Astrocyte (in vitro differentiated cells and primary cell): ENCODE results near the gene OSGIN1. TPM values are rescaled to one million over a fixed set of nuclear protein-coding genes. Genes with fewer than 3 reads are reported as not detected.

Source experiments
- DNase-seq: peaks from one replicate; pipeline ENCODE4 v3.0.0-alpha.2; 2010; ENCODE audit warnings: low read depth
- FAIRE-seq: peaks from 2 replicates; lab custom pipeline; 2011; peaks lifted over from hg19 to GRCh38; lab: Jason Lieb, UNC
- H2AFZ ChIP-seq: 2 replicates; pipeline ENCODE4 v1.6.0; 2012; ENCODE audit warnings: low read depth, low read length, inconsistent platforms
- H3K27ac ChIP-seq: 2 replicates; pipeline ENCODE4 v1.5.1; 2011; ENCODE audit warnings: low read depth, low read length, inconsistent platforms
- H3K27me3 ChIP-seq: 2 replicates; pipeline ENCODE4 v1.6.0; 2011; ENCODE audit warnings: low read length, inconsistent platforms; ENCODE audit not compliant: insufficient read depth
- H3K36me3 ChIP-seq: 2 replicates; pipeline ENCODE4 v1.5.1; 2011; ENCODE audit warnings: low read length, inconsistent platforms; ENCODE audit not compliant: insufficient read depth
- H3K4me1 ChIP-seq: 2 replicates; pipeline ENCODE4 v1.5.1; 2011; ENCODE audit warnings: low read length, inconsistent platforms; ENCODE audit not compliant: insufficient read depth
- H3K4me2 ChIP-seq: 2 replicates; pipeline ENCODE4 v1.6.0; 2012; ENCODE audit warnings: low read length, inconsistent platforms
- H3K4me3 ChIP-seq: 2 replicates; pipeline ENCODE4 v1.5.1; 2011; ENCODE audit warnings: low read depth, mild to moderate bottlenecking, low read length, inconsistent platforms; ENCODE audit not compliant: insufficient read depth
- H3K79me2 ChIP-seq: 2 replicates; pipeline ENCODE4 v1.6.0; 2012; ENCODE audit warnings: mild to moderate bottlenecking, low read length, inconsistent platforms; ENCODE audit not compliant: insufficient read depth
- H3K9ac ChIP-seq: 2 replicates; pipeline ENCODE4 v1.6.0; 2012; ENCODE audit warnings: mild to moderate bottlenecking, low read length, inconsistent platforms
- H3K9me3 ChIP-seq: 2 replicates; pipeline ENCODE4 v1.5.1; 2012; ENCODE audit warnings: low read depth, mild to moderate bottlenecking, low read length, inconsistent platforms; ENCODE audit not compliant: insufficient read depth
- H4K20me1 ChIP-seq: 2 replicates; pipeline ENCODE4 v1.6.0; 2012; ENCODE audit warnings: low read length, inconsistent platforms; ENCODE audit not compliant: insufficient read depth
- H3K27ac Mint-ChIP-seq: one replicate; pipeline ENCODE4 v1.8.0; 2021; ENCODE audit warnings: mild to moderate bottlenecking, mixed read lengths; ENCODE audit not compliant: unreplicated experiment
- H3K27me3 Mint-ChIP-seq: one replicate; pipeline ENCODE4 v1.8.0; 2021; ENCODE audit warnings: low read depth, mixed read lengths; ENCODE audit not compliant: unreplicated experiment
- H3K36me3 Mint-ChIP-seq: one replicate; pipeline ENCODE4 v1.8.0; 2021; ENCODE audit warnings: low read depth, mixed read lengths; ENCODE audit not compliant: unreplicated experiment
- H3K4me1 Mint-ChIP-seq: one replicate; pipeline ENCODE4 v1.8.0; 2021; ENCODE audit warnings: low read depth, mixed read lengths; ENCODE audit not compliant: unreplicated experiment
- H3K4me3 Mint-ChIP-seq: one replicate; pipeline ENCODE4 v1.8.0; 2021; ENCODE audit warnings: mild to moderate bottlenecking, moderate library complexity, mixed read lengths; ENCODE audit not compliant: unreplicated experiment
- H3K9me3 Mint-ChIP-seq: one replicate; pipeline ENCODE4 v1.8.0; 2021; ENCODE audit warnings: mild to moderate bottlenecking, mixed read lengths; ENCODE audit not compliant: unreplicated experiment
- EZH2 ChIP-seq: IDR thresholded peaks from 2 replicates; pipeline ENCODE4 v1.6.1; 2012; ENCODE audit warnings: mild to moderate bottlenecking, low read length, inconsistent platforms; ENCODE audit not compliant: insufficient read depth
- total RNA-seq: library from RNA; stranded (reverse); gene quantifications from 2 replicates; pipeline ENCODE4 v1.2.1, GENCODE V29; 2021
- TF ChIP-seq, protein P1 (sequence below): IDR thresholded peaks from 2 replicates; pipeline ENCODE4 v1.5.1; 2011; ENCODE audit warnings: low read depth, mild to moderate bottlenecking, inconsistent platforms, low read length, moderate library complexity; ENCODE audit not compliant: insufficient read depth

Gene OSGIN1
- total RNA-seq, 1 donor from 2014 or later = 0.79 TPM

DNA sequence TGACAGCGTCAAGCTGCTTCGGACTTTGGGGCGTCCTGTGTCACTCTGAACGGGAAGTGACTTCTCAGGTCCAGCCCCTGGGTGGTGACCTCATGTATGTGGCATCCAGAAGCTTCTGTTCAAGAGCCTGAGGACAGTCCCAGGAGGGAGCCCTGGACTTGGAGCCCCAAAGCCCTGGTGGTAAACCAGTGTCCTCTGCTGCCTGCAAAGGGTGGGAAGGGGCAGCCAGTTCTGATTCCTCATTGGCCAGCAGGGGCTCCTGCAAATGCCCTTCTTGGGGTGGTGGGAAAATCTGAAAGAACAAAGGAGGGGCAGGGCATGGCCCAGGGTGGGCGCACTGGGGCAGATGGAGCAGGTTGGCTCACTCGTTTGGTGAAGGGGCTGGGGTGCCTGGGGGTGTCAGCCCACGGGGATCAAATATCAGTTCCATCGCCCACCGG lies 1.6 kb downstream of the OSGIN1 start:
- H3K4me2 ChIP-seq = peak overlapping the region; percentile 89
- peaks cover 6% of the 10 kb centered on the region for H3K27me3 Mint-ChIP-seq
- peaks cover 22% of the 10 kb centered on the region for H3K4me1 ChIP-seq
- H3K4me1 Mint-ChIP-seq = peaks cover 9% of the 10 kb centered on the region
- H4K20me1 ChIP-seq = peaks cover 29% of the 10 kb centered on the region
- H3K4me3 ChIP-seq = no peak overlapping the region
- H3K9ac ChIP-seq = no peak overlapping the region
- H3K9me3 Mint-ChIP-seq = no peaks in the 10 kb centered on the region
- no peak overlapping the region for H3K4me3 Mint-ChIP-seq
- H3K27ac ChIP-seq = no peak overlapping the region
- TF ChIP-seq, protein P1, sequence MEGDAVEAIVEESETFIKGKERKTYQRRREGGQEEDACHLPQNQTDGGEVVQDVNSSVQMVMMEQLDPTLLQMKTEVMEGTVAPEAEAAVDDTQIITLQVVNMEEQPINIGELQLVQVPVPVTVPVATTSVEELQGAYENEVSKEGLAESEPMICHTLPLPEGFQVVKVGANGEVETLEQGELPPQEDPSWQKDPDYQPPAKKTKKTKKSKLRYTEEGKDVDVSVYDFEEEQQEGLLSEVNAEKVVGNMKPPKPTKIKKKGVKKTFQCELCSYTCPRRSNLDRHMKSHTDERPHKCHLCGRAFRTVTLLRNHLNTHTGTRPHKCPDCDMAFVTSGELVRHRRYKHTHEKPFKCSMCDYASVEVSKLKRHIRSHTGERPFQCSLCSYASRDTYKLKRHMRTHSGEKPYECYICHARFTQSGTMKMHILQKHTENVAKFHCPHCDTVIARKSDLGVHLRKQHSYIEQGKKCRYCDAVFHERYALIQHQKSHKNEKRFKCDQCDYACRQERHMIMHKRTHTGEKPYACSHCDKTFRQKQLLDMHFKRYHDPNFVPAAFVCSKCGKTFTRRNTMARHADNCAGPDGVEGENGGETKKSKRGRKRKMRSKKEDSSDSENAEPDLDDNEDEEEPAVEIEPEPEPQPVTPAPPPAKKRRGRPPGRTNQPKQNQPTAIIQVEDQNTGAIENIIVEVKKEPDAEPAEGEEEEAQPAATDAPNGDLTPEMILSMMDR = no peak
- no peak for TF ChIP-seq EZH2
- no peaks in the 10 kb centered on the region for H3K36me3 Mint-ChIP-seq
- no peaks in the 10 kb centered on the region for H3K9me3 ChIP-seq
- H3K36me3 ChIP-seq = no peaks in the 10 kb centered on the region
- no peak overlapping the region for H2AFZ ChIP-seq
- DNase-seq = peak; percentile 41
- no peak for FAIRE-seq
- peak overlapping the region; percentile 47 for H3K27ac Mint-ChIP-seq
- H3K27me3 ChIP-seq = no peaks in the 10 kb centered on the region
- peaks cover 3% of the 10 kb centered on the region for H3K79me2 ChIP-seq

DNA sequence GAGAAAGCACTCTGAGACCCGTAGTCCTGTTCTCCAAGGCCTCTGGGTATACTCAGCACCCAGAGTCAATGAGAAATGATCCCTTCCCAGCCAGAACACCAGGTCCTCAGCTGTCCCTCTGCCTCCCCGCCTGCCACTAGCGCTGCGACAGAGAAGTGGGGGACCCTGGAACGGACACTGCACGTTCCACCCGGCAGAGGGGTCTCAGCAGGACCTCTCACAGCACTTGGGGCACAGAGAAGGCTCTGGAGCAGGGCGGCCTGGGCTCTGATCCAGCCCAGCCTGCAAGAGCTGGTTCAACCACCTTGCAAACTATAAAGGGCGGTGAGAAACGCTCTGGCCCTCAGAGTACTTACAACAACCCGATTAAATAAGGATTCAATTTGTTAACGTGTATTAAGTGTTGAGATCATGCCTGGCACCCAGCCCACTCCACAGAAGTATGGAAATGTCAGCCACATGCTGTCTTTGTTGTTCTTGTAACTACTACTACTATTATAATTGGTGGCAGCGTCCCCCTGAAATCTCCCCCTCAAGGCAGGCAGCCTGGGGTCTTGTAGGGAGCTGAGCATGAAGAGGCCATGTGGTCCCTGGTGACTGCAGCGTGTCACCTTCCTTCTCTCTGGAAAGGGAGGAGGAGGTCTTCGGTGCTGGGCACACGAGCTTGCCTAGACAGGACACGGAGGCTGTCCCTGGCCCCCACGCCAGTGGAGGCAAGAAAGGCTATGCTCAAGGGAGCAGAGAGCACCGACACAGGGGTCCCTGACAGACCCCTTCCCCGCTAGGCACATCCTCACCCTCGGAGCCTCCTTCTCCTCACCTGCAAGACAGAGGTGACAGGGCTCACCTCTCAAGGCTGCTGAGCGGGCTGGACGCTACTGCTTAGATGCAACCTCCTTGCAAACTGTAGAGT lies 2.4 kb downstream of the OSGIN1 start:
- H3K27me3 ChIP-seq = no peaks in the 10 kb centered on the region
- no peaks in the 10 kb centered on the region for H3K9me3 Mint-ChIP-seq
- no peaks in the 10 kb centered on the region for H3K36me3 Mint-ChIP-seq
- H3K9ac ChIP-seq = no peak overlapping the region
- H3K4me2 ChIP-seq = no peak overlapping the region
- H3K79me2 ChIP-seq = peaks cover 3% of the 10 kb centered on the region
- H3K4me3 Mint-ChIP-seq = no peak overlapping the region
- no peak overlapping the region for H3K27ac ChIP-seq
- peaks cover 22% of the 10 kb centered on the region for H3K4me1 ChIP-seq
- H3K4me1 Mint-ChIP-seq = peaks cover 9% of the 10 kb centered on the region
- H3K4me3 ChIP-seq = no peak overlapping the region
- H2AFZ ChIP-seq = no peak overlapping the region
- peaks cover 29% of the 10 kb centered on the region for H4K20me1 ChIP-seq
- no peaks in the 10 kb centered on the region for H3K36me3 ChIP-seq
- peaks cover 6% of the 10 kb centered on the region for H3K27me3 Mint-ChIP-seq
- no peak overlapping the region for H3K27ac Mint-ChIP-seq
- DNase-seq (peak; percentile 36), FAIRE-seq (no peak)
- TF ChIP-seq, protein P1 = no peak
- no peak for TF ChIP-seq EZH2
- H3K9me3 ChIP-seq = no peaks in the 10 kb centered on the region
